Measurements from ENCODE around the gene LYPLAL1.

LYPLAL1 gene

GRCh38 chr1:219227360-219228057 is 53.8 kb downstream of the LYPLAL1 start:
- no peak overlapping the region for H2BK5ac ChIP-seq (ENCODE audit: low read depth, low read length, poor library complexity, severe bottlenecking)
- H3K79me1 ChIP-seq (replicated peaks; ENCODE audit: low read length, poor library complexity, severe bottlenecking) = peaks cover under 1% of the 10 kb centered on the region
- no peak for DNase-seq
- H3K4ac ChIP-seq (ENCODE audit: low read depth in 1 of 2, low read length in 2 of 2) = no peak overlapping the region
- no peak overlapping the region for H3K18ac ChIP-seq (ENCODE audit: low read depth in 1 of 2, low read length in 2 of 2)
- no peaks in the 10 kb centered on the region for H3K4me1 ChIP-seq (ENCODE audit: control insufficient read depth, insufficient read depth, low read depth, low read length)
- peaks cover 10 to 22% of the 10 kb centered on the region in 2 experiments for H3K36me3 ChIP-seq (ENCODE audit: control insufficient read depth in 1 of 2, insufficient read depth in 2 of 2, low read depth in 1 of 2, low read length in 2 of 2)
- 96% methylated on average over 1 of the region's 4 CpGs for WGBS
- H4K91ac ChIP-seq (ENCODE audit: low read length) = no peak overlapping the region
- no peak overlapping the region for H2AK5ac ChIP-seq (ENCODE audit: low read length, severe bottlenecking)
- no peak overlapping the region for H2AFZ ChIP-seq (ENCODE audit: low read depth, low read length)
- H3K14ac ChIP-seq (ENCODE audit: low read length in 2 of 2) = no peak overlapping the region
- peak overlapping the region; percentile 14 for H3K9ac ChIP-seq (ENCODE audit: low read length)
- no peak overlapping the region for H2BK15ac ChIP-seq (ENCODE audit: low read depth, poor library complexity, severe bottlenecking)
- no peak overlapping the region for H3K4me2 ChIP-seq (ENCODE audit: low read length, poor library complexity, severe bottlenecking)
- H3K27ac ChIP-seq (ENCODE audit: low read length, poor library complexity, severe bottlenecking) = no peak overlapping the region
- H2BK12ac ChIP-seq (ENCODE audit: low read length in 2 of 2) = no peak overlapping the region
- H3K27me3 ChIP-seq (ENCODE audit: control insufficient read depth in 1 of 2, insufficient read depth in 1 of 2, low read length in 2 of 2) = no peaks in the 10 kb centered on the region
- no peak overlapping the region for H3K4me3 ChIP-seq (ENCODE audit: insufficient read depth in 1 of 2, low read depth in 1 of 2, low read length in 2 of 2)
- no peak overlapping the region for H4K8ac ChIP-seq (ENCODE audit: low read length)
- H3K9me3 ChIP-seq (ENCODE audit: control insufficient read depth, low read length) = no peaks in the 10 kb centered on the region
- H3K23ac ChIP-seq (ENCODE audit: low read length in 2 of 2) = no peak overlapping the region
- no peak overlapping the region for H2BK120ac ChIP-seq (ENCODE audit: low read depth, low read length)

GRCh38 chr1:219228058-219228419 is 54.4 kb downstream of the LYPLAL1 start:
- H2AK5ac ChIP-seq (ENCODE audit: low read length, severe bottlenecking) = no peak overlapping the region
- H3K79me1 ChIP-seq (replicated peaks; ENCODE audit: low read length, poor library complexity, severe bottlenecking) = no peaks in the 10 kb centered on the region
- no peaks in the 10 kb centered on the region for H3K9me3 ChIP-seq (ENCODE audit: control insufficient read depth, low read length)
- WGBS = 97% methylated on average over 5 of the region's 5 CpGs
- H2BK15ac ChIP-seq (ENCODE audit: low read depth, poor library complexity, severe bottlenecking) = no peak overlapping the region
- H2BK12ac ChIP-seq (ENCODE audit: low read length in 2 of 2) = no peak overlapping the region
- H3K4me2 ChIP-seq (ENCODE audit: low read length, poor library complexity, severe bottlenecking) = no peak overlapping the region
- H2AFZ ChIP-seq (ENCODE audit: low read depth, low read length) = no peak overlapping the region
- no peak overlapping the region for H2BK5ac ChIP-seq (ENCODE audit: low read depth, low read length, poor library complexity, severe bottlenecking)
- no peaks in the 10 kb centered on the region for H3K4me1 ChIP-seq (ENCODE audit: control insufficient read depth, insufficient read depth, low read depth, low read length)
- H3K27ac ChIP-seq (ENCODE audit: low read length, poor library complexity, severe bottlenecking) = no peak overlapping the region
- H3K36me3 ChIP-seq (ENCODE audit: control insufficient read depth in 1 of 2, insufficient read depth in 2 of 2, low read depth in 1 of 2, low read length in 2 of 2) = peaks cover 10 to 20% of the 10 kb centered on the region in 2 experiments
- no peaks in the 10 kb centered on the region for H3K27me3 ChIP-seq (ENCODE audit: control insufficient read depth in 1 of 2, insufficient read depth in 1 of 2, low read length in 2 of 2)
- no peak overlapping the region for H3K4me3 ChIP-seq (ENCODE audit: insufficient read depth in 1 of 2, low read depth in 1 of 2, low read length in 2 of 2)
- H3K14ac ChIP-seq (ENCODE audit: low read length in 2 of 2) = no peak overlapping the region
- no peak overlapping the region for H4K8ac ChIP-seq (ENCODE audit: low read length)
- DNase-seq = no peak
- H2BK120ac ChIP-seq (ENCODE audit: low read depth, low read length) = no peak overlapping the region
- H3K4ac ChIP-seq (ENCODE audit: low read depth in 1 of 2, low read length in 2 of 2) = no peak overlapping the region
- no peak overlapping the region for H3K9ac ChIP-seq (ENCODE audit: low read length)
- no peak overlapping the region for H3K23ac ChIP-seq (ENCODE audit: low read length in 2 of 2)
- H4K91ac ChIP-seq (ENCODE audit: low read length) = no peak overlapping the region
- no peak overlapping the region for H3K18ac ChIP-seq (ENCODE audit: low read depth in 1 of 2, low read length in 2 of 2)

- H3K14ac ChIP-seq (ENCODE audit: low read length in 2 of 2) = no peak overlapping the region
- H2BK120ac ChIP-seq (ENCODE audit: low read depth, low read length) = no peak overlapping the region
- H3K4ac ChIP-seq (ENCODE audit: low read depth in 1 of 2, low read length in 2 of 2) = no peak overlapping the region
- no peak overlapping the region for H3K9ac ChIP-seq (ENCODE audit: low read length)
- H4K91ac ChIP-seq (ENCODE audit: low read length) = no peak overlapping the region
- no peak overlapping the region for H3K18ac ChIP-seq (ENCODE audit: low read depth in 1 of 2, low read length in 2 of 2)
- no peaks in the 10 kb centered on the region for H3K27me3 ChIP-seq (ENCODE audit: control insufficient read depth in 1 of 2, insufficient read depth in 1 of 2, low read length in 2 of 2)
- 100% methylated on average over 2 of the region's 2 CpGs for WGBS
- no peaks in the 10 kb centered on the region for H3K9me3 ChIP-seq (ENCODE audit: control insufficient read depth, low read length)
- no peak overlapping the region for H3K4me2 ChIP-seq (ENCODE audit: low read length, poor library complexity, severe bottlenecking)
- peaks cover 8 to 18% of the 10 kb centered on the region in 2 experiments for H3K36me3 ChIP-seq (ENCODE audit: control insufficient read depth in 1 of 2, insufficient read depth in 2 of 2, low read depth in 1 of 2, low read length in 2 of 2)
- no peak overlapping the region for H3K27ac ChIP-seq (ENCODE audit: low read length, poor library complexity, severe bottlenecking)
- H2BK15ac ChIP-seq (ENCODE audit: low read depth, poor library complexity, severe bottlenecking) = no peak overlapping the region
- H3K4me1 ChIP-seq (ENCODE audit: control insufficient read depth, insufficient read depth, low read depth, low read length) = peaks cover 2% of the 10 kb centered on the region
- no peak overlapping the region for H3K23ac ChIP-seq (ENCODE audit: low read length in 2 of 2)
- H3K79me1 ChIP-seq (replicated peaks; ENCODE audit: low read length, poor library complexity, severe bottlenecking) = no peaks in the 10 kb centered on the region
- H2BK5ac ChIP-seq (ENCODE audit: low read depth, low read length, poor library complexity, severe bottlenecking) = no peak overlapping the region
- H4K8ac ChIP-seq (ENCODE audit: low read length) = no peak overlapping the region
- no peak overlapping the region for H2AK5ac ChIP-seq (ENCODE audit: low read length, severe bottlenecking)
- H2AFZ ChIP-seq (ENCODE audit: low read depth, low read length) = no peak overlapping the region
- no peak overlapping the region for H3K4me3 ChIP-seq (ENCODE audit: insufficient read depth in 1 of 2, low read depth in 1 of 2, low read length in 2 of 2)
- no peak for DNase-seq
- H2BK12ac ChIP-seq (ENCODE audit: low read length in 2 of 2) = no peak overlapping the region
Observed at GRCh38 chr1:219232890-219233289, 59.2 kb downstream of the LYPLAL1 start.

GRCh38 chr1:219235903-219236481 is 62.3 kb downstream of the LYPLAL1 start:
- Histone ChIP-seq H2BK12ac (ENCODE audit: low read length in 2 of 2) (no peak overlapping the region), H2AFZ (ENCODE audit: low read depth, low read length) (no peak overlapping the region), H2BK5ac (ENCODE audit: low read depth, low read length, poor library complexity, severe bottlenecking) (no peak overlapping the region), H3K9me3 (ENCODE audit: control insufficient read depth, low read length) (no peaks in the 10 kb centered on the region), H2BK120ac (ENCODE audit: low read depth, low read length) (no peak overlapping the region), H3K18ac (ENCODE audit: low read depth in 1 of 2, low read length in 2 of 2) (no peak overlapping the region), H3K79me1 (replicated peaks; ENCODE audit: low read length, poor library complexity, severe bottlenecking) (no peaks in the 10 kb centered on the region), H3K4me3 (ENCODE audit: insufficient read depth in 1 of 2, low read depth in 1 of 2, low read length in 2 of 2) (no peak overlapping the region), H3K27me3 (ENCODE audit: control insufficient read depth in 1 of 2, insufficient read depth in 1 of 2, low read length in 2 of 2) (no peaks in the 10 kb centered on the region), H2AK5ac (ENCODE audit: low read length, severe bottlenecking) (no peak overlapping the region), H3K36me3 (ENCODE audit: control insufficient read depth in 1 of 2, insufficient read depth in 2 of 2, low read depth in 1 of 2, low read length in 2 of 2) (peaks cover 0 to 3% of the 10 kb centered on the region in 2 experiments), H2BK15ac (ENCODE audit: low read depth, poor library complexity, severe bottlenecking) (no peak overlapping the region), H3K4ac (ENCODE audit: low read depth in 1 of 2, low read length in 2 of 2) (no peak overlapping the region), H3K9ac (ENCODE audit: low read length) (no peak overlapping the region), H3K4me1 (ENCODE audit: control insufficient read depth, insufficient read depth, low read depth, low read length) (peaks cover 3% of the 10 kb centered on the region), H4K91ac (ENCODE audit: low read length) (no peak overlapping the region), H3K27ac (ENCODE audit: low read length, poor library complexity, severe bottlenecking) (no peak overlapping the region), H3K4me2 (ENCODE audit: low read length, poor library complexity, severe bottlenecking) (no peak overlapping the region), H3K23ac (ENCODE audit: low read length in 2 of 2) (no peak overlapping the region), H3K14ac (ENCODE audit: low read length in 2 of 2) (no peak overlapping the region), H4K8ac (ENCODE audit: low read length) (no peak overlapping the region)
- no peak for DNase-seq
- WGBS = 100% methylated on average over 2 of the region's 2 CpGs
